GM19328 (cell line): ENCODE measurements around the gene PPP1R37.
A peak's percentile ranks its signal among the peaks of the same experiment; 100 is the strongest.
"Not testable (repeated sequence)": the region's sequence is repeated elsewhere in the genome, so short reads cannot be mapped to it uniquely, and the experiment has no call there.

Experiments used
- ATAC-seq: cut with Tn5 transposase; IDR thresholded peaks from one replicate; pipeline ENCODE4 v1.9.1; 2021; ENCODE audit warnings: mild to moderate bottlenecking, moderate library complexity; ENCODE audit not compliant: unreplicated experiment

The PPP1R37 gene

DNA sequence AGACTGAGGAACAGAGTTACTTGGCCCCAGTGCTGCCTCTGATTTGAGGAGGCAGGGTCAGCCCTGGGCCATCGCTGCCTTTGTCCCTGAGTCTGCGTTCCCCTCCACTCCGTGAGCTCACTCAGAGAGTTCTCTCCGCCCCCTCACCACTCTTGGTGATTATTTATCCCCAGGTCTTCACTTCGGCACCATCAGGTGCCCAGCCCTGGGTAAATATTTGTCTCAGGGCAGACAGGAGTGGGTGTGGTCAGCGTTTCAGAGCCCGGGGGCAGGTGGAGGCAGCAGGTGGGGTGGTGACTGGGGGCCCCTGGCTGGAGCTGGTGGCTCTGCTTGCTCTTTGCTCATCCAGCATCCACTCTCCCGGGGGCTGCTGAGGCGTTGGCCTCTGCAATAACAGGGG, 20.6 kb downstream of the PPP1R37 start:
- ATAC-seq = no peak

DNA sequence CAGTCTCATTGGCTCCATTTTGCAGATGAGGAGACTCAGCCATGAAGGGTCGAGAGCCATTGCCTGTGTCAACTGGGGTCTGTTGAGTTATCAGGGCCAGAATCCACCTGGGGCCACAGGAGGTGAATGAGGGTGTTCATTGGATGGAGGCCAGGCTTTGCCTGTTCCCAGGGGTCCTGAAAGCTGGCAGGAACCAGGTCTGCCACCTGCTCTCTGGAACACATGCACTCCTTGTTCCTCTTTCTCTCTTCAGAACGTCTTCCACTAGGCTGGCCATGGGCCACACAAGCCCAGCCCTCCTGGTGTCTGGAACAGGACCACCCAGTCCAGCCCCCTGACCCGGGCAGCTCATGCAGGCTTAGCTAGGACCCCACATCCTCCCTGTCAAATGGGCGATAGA, 21.1 kb downstream of the PPP1R37 start:
- no peak for ATAC-seq

DNA sequence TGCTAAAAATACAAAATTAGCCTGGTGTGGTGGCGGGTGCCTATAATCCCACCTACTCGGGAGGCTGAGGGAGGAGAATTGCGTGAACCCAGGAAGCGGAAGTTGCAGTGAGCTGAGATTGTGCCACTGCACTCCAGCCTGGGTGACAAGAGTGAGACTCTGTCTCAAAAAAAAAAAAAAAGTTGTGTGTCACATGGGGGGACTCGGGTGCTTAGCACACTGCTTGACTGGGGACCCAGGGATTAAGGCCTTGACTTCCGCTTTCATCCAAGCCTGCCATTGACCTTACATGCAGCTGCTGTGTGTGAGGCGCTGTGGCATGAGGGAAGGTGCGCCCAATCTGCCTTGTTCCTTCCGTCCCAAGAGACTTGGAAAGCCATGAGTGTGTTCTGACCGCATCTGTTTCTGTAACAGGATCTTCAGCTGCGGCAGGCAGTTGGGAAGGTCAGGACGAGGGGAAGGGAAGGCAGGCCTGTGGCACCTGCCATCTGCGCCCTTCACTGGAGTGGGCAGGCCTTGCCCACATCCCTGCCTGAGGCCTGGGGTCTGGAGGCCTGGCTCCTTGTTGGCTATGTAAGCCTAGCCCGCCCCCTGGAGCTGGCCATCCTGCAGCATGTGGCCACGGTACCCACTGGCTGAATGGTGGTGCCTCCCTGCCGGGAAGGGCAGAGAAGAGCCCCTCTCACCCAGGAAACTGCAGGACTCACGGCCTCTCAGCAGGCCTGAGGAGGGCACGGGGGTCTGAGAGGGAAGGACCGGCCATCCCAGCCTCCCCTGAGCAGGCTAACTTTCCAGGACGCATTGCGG, 23.0 kb downstream of the PPP1R37 start:
- ATAC-seq = no peak

DNA sequence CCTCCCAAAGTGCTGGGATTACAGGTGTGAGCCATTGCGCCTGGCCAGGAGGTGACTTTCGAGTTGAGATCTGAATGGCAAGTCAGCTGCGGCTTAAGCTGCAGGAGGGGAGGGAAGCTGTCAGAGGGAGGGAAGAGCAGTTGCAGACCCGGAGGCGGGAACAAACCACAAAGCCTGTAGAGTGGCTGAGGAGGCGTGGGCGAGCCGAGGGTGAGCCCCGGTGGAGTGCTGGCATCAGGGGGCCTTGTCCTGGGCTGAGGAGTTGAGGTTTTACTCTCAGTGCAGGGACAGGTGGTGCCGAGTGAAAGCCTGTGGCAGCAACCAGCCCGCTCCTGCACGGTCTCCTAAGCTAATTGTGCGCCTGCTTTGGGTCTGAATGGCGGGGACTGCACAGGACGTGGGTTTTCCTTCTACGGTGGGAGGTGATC, 24.2 kb downstream of the PPP1R37 start:
- ATAC-seq = peak; percentile 51

DNA sequence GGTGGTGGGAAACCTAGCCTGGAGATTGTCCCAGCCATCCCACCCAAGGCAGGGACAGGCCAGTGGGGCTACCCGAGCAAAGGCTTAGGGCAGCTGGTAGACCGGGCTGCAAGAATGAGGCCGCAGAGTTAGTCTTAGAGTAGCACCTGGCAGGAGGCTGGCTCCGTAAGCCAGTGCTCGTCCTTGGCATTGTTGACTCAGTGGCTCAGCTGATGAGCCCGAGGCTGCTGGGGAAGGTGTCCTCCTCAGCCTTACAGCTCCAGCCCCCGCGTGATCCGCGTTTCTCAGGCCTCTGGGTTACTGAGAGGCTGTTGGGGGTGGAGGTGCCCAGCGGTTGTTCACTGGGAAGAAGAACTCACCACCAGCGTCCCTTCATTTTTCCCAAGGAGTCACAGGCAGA, 24.7 kb downstream of the PPP1R37 start:
- ATAC-seq = no peak

DNA sequence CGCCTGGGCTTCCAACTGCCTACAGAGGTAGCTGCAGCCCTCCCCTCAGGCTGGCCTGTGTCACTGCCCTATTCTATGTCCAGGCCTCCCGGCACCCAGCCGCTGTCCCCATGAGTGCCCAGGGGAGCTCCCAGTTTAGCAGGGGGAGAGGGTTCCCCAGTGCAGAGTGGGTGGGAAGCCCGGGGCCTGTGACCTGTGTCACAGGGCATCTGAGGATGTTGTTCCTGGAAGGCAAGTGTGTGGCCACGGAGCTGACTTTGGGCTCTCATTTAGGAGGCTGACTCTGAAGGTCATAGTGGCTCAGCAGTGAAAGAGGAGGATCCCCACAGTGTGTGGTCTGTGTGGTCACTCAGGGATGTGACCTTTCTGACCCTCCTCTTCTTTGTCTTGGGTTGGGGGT, 25.1 kb downstream of the PPP1R37 start:
- ATAC-seq = no peak

DNA sequence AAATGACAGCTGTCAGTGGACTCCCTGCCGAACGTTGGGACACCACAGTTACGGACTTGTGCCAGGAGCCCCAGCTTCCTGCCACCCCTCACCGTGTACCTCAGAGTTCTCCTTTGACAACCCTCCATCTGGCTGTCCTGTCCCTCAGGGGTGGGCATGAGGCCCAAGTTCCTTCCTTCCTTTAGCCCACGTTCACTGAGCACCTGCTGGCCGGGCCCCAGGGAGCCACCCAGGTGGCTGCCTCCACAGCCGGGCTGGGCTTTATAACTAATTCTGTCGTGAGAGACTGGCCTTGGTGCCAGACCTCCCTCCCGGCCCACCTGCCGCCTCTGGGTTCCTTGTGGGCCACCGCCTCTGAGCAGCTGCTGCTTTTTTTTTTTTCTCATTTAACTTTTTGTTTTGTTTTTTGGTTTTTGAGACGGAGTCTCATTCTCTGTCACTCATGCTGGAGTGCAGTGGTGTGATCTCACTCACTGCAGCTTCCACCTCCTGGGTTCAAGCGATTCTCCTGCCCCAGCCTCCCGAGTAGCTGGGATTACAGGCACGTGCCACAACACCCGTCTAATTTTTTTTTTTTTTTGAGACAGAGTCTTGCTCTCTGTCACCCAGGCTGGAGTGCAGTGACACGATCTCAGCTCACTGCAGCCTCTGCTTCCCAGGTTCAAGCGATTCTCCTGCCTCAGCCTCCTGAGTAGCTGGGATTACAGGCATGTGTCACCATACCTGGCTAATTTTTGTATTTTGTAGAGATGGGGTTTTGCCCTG, 25.8 kb downstream of the PPP1R37 start:
- not testable (repeated sequence) for ATAC-seq

DNA sequence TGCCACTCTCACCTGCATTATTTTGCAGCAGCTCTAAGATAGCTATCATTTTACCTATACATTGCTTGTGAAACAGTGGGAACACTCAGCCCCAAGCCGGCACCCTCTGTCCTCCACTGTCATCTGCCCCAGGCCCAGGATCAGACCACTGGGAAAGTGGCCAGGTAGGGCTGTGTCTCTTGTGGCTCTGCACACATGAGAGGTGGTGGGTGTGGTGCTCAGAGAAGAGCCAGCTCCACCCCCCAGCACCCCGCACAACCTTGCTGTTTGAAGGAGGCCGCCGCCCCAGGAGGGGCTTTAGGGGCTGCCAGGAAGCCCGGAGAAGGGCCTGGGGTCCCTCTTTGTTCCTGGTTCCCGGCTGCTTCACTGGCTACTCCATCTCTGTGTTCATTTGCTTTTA, 26.6 kb downstream of the PPP1R37 start:
- no peak for ATAC-seq

DNA sequence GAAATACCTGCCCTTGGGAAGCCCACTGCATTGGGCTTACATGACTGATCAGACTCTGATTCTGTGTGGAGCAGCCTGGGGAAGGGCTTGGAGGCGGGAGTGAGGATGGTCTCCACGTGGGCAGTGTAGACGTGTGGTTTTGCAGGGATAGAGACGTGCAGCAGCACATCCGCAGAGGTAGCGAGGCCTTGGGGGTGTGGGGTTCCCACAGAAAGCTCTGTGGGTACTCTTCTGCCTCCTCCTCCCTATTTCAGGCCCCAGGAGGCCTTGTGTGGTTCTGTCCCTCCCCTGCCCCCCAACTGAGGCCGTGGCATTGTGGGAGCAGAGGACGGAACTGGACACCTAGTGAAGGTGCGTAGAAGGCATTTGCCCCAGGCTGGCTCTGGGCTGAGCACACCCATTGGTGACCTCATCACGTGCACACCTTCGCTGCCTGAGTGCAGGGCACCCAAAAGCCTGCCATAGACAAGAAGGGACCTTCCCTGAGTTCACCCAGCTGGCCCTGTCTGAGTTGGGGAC, 28.9 kb downstream of the PPP1R37 start:
- ATAC-seq = no peak

DNA sequence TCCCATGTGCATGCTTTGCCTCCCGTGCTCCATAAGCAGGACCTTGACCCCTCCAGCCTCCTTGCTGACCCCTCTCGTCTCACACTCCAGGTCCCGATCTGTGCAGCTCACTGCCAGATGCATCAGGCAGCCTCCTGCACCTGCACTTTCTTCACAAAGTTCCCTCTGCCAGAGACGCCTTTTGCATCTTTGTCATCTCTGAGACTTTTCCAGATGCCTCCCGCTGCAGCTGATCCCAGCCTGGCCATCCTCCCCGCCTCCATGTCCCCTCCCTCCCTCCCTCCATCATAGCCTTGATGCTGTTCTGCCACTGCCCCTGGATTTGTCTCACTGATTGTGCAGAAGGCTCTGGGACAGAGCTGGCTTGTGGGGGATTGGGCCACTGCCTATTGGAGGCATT, 29.9 kb downstream of the PPP1R37 start:
- no peak for ATAC-seq

DNA sequence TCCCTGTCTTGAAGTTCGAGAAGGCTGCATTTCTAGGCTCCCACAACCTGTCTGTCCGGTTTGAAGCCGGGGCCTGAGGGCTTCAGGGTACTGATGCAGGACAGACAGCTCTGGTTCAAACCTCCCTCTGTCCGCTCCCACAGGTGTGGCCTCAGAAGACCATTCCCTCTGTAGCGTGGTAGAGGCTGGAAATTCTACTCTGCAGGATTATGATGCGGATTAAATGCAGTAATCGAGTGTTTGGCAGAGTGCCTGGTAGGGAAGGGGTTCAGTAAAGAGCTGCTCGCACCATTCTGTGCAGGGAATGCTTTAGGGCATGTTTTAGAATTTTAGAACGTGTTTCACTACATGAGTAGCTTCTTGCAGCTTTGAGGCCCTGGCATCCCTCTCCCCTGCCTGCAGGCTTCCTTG, 30.5 kb downstream of the PPP1R37 start:
- ATAC-seq = no peak

DNA sequence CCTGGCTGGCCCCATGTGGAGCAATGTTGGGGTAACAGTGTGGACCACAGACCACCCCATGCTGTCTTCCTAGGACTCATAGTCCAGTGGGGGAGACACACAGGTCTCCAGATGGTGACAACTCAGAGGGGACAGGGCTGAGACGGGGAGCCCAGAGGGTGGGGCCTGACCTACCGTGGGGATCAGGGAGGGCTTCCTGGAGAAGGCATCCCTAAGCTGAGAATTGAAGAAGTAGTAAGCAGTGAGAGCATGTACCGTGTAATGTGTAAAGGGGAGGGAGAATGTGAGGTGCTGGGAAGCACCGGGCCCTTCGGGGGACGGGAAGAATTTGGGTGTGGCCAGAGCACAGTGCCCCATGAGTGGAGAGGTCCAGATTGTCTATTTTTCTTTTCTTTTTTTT, 31.0 kb downstream of the PPP1R37 start:
- no peak for ATAC-seq

DNA sequence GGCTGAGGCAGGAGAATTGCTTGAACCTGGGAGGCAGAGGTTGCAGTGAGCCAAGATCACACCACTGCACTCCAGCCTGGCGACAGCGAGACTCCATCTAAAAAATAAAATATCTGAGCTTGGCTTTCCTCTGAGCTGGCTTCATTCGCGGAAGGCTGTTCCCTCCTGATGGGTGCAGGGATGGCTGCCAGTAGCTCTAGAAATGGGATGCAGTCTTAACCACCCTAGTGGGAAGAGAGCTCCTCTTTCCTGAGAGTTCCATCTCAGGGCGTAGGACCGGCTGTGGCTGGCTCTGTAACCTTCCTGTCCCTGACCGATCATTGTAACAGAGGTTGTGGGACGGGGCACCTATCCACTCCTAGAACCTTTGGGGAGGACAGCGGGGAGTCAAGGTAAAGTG, 32.4 kb downstream of the PPP1R37 start:
- no peak for ATAC-seq

DNA sequence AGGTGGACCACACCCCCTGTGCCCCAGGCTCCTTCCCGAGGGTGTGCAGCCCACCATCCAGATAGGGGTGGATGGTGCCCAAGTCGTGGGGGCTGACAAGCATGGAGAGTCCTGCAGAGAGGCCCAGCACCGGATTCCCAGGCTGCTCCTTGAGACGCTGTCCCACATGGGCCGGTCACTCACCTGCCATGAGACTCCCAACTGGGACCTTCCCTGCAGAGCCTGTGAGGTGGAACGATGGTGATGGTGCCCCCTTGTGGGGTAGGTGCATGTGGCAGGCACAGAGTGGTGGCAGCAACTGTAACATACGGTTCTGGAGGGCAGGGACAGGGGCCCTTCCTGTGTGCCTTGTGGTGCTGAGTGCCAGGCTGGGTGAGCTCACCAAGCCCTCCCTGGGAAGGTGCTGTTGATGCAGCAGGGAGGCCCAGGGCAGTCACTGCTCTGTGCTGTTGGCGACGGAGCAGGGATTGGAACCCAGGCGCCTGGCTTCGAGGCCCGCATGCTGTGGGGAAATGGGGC, 33.1 kb downstream of the PPP1R37 start:
- ATAC-seq = no peak

DNA sequence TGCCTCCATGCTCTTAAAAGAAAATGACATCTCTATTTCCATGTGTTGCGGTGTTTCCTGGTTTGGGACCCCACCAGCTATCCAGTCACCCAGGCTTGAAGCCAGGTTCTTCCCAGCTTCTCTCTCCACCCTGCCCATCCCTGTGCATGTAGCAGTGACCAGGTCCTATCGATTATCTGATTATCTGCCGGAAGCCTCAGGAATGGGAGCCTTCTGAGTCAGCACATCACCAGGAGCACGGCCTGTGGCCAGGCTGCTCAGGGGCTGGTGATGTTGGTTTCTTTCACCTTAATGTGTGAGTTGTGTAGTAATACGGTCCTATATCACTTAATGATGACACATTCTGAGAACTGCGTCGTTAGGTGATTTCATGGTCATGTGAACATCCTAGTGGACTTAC, 33.7 kb downstream of the PPP1R37 start:
- no peak for ATAC-seq

DNA sequence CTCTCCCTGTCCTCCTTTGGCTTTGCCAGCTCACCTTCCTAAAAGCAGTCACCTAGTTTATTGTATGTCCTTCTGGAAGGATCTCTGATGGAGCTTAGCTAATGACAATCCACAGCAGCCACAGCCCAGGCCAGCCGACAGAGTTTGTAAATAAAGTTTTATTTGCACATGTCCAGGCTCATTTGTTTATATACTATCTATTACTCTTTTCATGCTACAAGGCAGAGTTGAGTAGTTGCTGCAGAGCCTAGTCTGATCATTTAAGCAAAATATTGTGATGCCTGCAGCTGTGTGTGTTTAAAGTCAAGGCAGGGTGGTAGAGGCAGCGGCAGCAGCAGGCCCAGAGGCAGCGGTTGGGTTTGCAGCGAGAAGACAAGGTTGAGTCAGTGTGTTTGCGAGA, 35.2 kb downstream of the PPP1R37 start:
- no peak for ATAC-seq

DNA sequence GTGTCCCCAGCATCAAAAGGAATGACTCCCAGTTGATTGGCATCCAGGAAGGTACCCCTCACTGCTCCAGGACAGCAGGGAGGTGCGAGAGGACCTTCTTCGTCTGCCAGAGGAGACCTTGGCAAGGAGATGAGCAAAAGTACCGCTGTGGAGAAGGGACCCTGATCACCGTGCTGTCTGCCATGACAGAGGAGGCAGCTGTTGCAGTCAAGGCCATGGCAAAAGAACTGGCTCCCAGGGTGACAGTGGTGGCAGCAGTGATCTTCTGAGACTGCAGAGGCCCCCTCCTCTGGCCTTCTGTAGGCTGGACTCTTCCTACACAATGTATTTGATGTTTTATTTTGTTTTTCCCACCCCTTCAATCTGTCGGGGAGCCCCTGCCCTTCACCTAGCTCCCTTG, 35.8 kb downstream of the PPP1R37 start:
- ATAC-seq = no peak

DNA sequence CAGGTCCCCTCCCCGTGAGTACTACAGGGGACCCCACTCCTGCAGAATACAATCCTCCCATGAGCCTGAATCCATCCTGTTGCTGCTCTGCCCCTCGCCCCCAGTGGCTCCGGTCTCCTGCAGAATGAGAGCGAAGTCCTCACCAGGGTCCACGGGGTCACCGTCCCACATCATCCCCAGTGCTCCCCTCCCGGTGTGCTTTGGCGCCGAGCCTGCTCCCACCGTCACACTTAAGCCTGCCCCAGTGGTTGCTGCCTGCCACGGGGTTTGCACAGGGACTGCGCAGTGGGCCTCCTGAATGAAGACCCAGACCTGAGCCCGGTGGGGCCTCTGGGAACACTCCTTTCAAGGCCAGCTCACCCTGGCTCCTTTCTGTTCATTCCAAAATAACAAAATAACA, 37.3 kb downstream of the PPP1R37 start:
- ATAC-seq = no peak

DNA sequence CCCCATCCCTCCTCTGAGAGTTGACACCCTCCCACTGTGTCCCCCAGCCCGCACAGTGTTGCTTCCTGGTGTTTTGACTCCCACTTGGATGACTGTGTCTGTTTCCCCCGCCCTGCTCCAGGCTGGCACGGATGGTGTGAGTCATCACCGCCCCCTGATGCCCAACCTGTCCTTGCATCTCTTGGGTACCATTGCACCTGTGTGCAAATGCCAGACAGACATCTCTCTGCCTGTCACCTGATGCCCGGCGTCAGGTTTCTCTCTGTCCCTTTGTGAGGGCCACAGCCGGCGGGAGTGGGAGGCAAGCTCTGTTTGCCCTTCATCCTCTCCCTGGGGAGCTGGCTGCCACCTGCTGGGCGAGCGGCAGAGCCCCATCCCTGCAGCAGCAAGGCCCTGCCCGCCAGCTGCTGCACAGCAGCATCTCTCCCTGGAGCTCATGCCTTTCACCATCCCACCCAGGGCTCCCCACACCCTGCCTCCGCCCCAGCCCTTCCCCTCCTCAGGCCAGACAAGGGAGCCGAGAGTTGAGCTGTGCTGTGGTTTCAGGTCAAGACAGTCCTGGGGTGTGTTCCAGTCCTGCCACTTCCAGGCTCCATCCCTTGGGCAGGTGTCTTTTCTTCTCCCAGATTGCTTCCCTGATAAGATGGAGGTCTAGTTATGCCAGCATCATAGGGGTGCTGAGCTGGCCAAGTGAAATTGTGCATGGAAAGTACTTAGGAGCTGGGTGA, 38.1 kb downstream of the PPP1R37 start:
- no peak for ATAC-seq

DNA sequence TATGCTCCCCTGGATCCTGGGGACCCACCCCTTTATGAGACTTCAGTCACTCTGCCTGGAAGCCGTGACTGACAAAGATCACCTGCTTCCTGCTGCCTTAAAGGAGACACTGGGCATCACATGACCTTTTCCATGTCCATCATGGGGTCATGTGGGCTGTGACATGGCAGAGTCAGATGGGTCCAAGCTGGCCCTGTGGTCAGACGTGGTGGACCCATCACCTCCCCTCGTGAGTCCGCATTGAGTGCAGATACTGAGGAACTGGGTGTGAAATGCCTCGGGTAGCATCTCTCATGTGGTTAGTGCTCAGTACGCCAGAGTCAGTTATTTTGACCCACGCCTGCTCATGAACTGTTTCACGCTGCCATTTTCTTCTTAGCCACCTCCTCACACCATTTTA, 40.7 kb downstream of the PPP1R37 start:
- no peak for ATAC-seq

DNA sequence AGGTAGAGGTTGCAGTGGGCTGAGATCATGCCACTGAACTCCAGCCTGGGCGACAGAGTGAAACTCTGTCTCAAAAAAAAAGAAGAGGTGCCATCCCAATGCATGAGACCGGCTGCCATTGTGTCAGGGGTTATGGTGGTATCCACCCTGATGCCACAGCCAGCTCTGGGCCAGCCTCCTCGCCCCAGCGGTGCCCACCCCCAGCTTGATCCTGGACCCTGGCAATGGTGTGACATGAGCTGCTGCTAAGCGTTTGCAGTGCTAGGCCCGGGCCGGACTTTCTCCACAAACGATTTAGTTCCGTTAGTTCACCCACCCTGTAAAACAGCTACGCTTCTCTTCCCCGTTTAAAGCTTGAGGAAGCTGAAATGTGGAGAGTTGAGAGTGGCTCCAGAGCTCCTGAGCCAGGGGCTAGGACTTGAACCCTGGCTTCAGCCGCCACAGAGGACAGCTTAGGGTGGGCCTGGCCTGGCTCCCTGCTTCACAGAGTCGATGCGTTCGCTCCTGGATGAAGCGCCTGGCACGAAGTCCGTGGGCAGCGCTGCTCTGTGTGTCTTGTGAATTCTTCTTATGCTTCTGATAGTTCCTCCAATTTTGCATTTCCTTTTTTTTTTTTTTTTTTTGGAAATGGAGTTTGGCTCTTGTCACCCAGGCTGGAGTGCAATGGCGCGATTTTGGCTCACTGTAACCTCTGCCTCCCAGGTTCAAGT, 42.4 kb downstream of the PPP1R37 start:
- ATAC-seq = no peak
